ENCODE data around the gene ANXA2.
"Not testable (repeated sequence)": the region's sequence is repeated elsewhere in the genome, so short reads cannot be mapped to it uniquely, and the experiment has no call there.

Gene ANXA2

GRCh38 chr15:60411774-60412425, 14.1 kb upstream of the ANXA2 start:
- in situ Hi-C loops (cut with MboI; ENCODE audit: low sequenced_read_pairs): no loop called here

GRCh38 chr15:60410350-60410749, 12.6 kb upstream of the ANXA2 start:
- in situ Hi-C loops (cut with MboI; ENCODE audit: low sequenced_read_pairs): not testable (repeated sequence)

- in situ Hi-C loops (cut with MboI; ENCODE audit: low sequenced_read_pairs): no loop called here
Observed at GRCh38 chr15:60408463-60408981, 10.7 kb upstream of the ANXA2 start.

- in situ Hi-C loops (cut with MboI; ENCODE audit: low sequenced_read_pairs): no loop called here
Observed at GRCh38 chr15:60407415-60407805, 9.6 kb upstream of the ANXA2 start.

- in situ Hi-C loops (cut with MboI; ENCODE audit: low sequenced_read_pairs): no loop called here
Observed at GRCh38 chr15:60406513-60407414, 9.0 kb upstream of the ANXA2 start.

- in situ Hi-C loops (cut with MboI; ENCODE audit: low sequenced_read_pairs): no loop called here
Observed at GRCh38 chr15:60405399-60405798, 7.6 kb upstream of the ANXA2 start.

GRCh38 chr15:60404351-60404750, 6.6 kb upstream of the ANXA2 start:
- in situ Hi-C loops (cut with MboI; ENCODE audit: low sequenced_read_pairs): not testable (repeated sequence)

GRCh38 chr15:60400944-60401343, 3.2 kb upstream of the ANXA2 start:
- in situ Hi-C loops (cut with MboI; ENCODE audit: low sequenced_read_pairs): no loop called here

- in situ Hi-C loops (cut with MboI; ENCODE audit: low sequenced_read_pairs): no loop called here
Observed at GRCh38 chr15:60399931-60400330, 2.1 kb upstream of the ANXA2 start.

GRCh38 chr15:60399246-60399915, 1.6 kb upstream of the ANXA2 start:
- in situ Hi-C loops (cut with MboI; ENCODE audit: low sequenced_read_pairs): no loop called here

GRCh38 chr15:60396958-60397771, 621 bp downstream of the ANXA2 start:
- in situ Hi-C loops (cut with MboI; ENCODE audit: low sequenced_read_pairs): no loop called here

- in situ Hi-C loops (cut with MboI; ENCODE audit: low sequenced_read_pairs): no loop called here
Observed at GRCh38 chr15:60396560-60396957, 1.2 kb downstream of the ANXA2 start.

- in situ Hi-C loops (cut with MboI; ENCODE audit: low sequenced_read_pairs): no loop called here
Observed at GRCh38 chr15:60396100-60396499, 1.7 kb downstream of the ANXA2 start.

- in situ Hi-C loops (cut with MboI; ENCODE audit: low sequenced_read_pairs): no loop called here
Observed at GRCh38 chr15:60395276-60396011, 2.3 kb downstream of the ANXA2 start.

- in situ Hi-C loops (cut with MboI; ENCODE audit: low sequenced_read_pairs): no loop called here
Observed at GRCh38 chr15:60394689-60395097, 3.1 kb downstream of the ANXA2 start.

GRCh38 chr15:60392986-60393790, 4.6 kb downstream of the ANXA2 start:
- in situ Hi-C loops (cut with MboI; ENCODE audit: low sequenced_read_pairs): no loop called here

- in situ Hi-C loops (cut with MboI; ENCODE audit: low sequenced_read_pairs): no loop called here
Observed at GRCh38 chr15:60392601-60392985, 5.2 kb downstream of the ANXA2 start.

GRCh38 chr15:60391722-60392315, 6.0 kb downstream of the ANXA2 start:
- in situ Hi-C loops (cut with MboI; ENCODE audit: low sequenced_read_pairs): no loop called here

Measured in HL-60/S4 (cell line).